IMR-90 (cell line): ENCODE results near the gene BRD8. TPM values are rescaled to one million over a fixed set of nuclear protein-coding genes. Genes with fewer than 3 reads are reported as not detected.

Experiments
- ATAC-seq: fragments of 200-7000 bp; cut with Tn5 transposase; 2 replicates; pipeline ENCODE4 v1.9.1; 2020; ENCODE audit warnings: low read depth, mild to moderate bottlenecking, moderate library complexity
- BruUV-seq: library from RNA; stranded (reverse); fragments of 400-500 nt; replicated peaks from 2 replicates; lab custom pipeline; 2021; lab: Mats Ljungman, UMichigan
- CTCF ChIA-PET: fragments of 300-600 bp; formaldehyde crosslinking; extraction: SDS; loops from one replicate; lab custom pipeline; 2021; ENCODE audit warnings: antibody characterized with exemption; lab: Yijun Ruan, JAX
- POLR2A ChIA-PET: fragments of 300-600 bp; sonication (Branson Sonifier 250); formaldehyde crosslinking; loops from one replicate; lab custom pipeline; 2022; ENCODE audit warnings: antibody characterized with exemption; ENCODE audit not compliant: unreplicated experiment; lab: Charles Lee
- DNase-seq: peaks from one replicate; pipeline ENCODE4 v3.0.0; 2013
- H2AFZ ChIP-seq: replicated peaks from 2 replicates; pipeline ENCODE3; 2013; ENCODE audit warnings: low read length, mild to moderate bottlenecking; ENCODE audit not compliant: poor library complexity
- H2AK5ac ChIP-seq: 2 replicates; pipeline ENCODE4 v1.6.1; 2013; ENCODE audit warnings: low read depth, low read length, inconsistent platforms
- H2AK9ac ChIP-seq: replicated peaks from 2 replicates; pipeline ENCODE3; 2013; ENCODE audit warnings: mild to moderate bottlenecking, low read depth, low read length, moderate library complexity; ENCODE audit not compliant: poor library complexity
- H2BK120ac ChIP-seq: 2 replicates; pipeline ENCODE4 v1.6.1; 2013; ENCODE audit warnings: low read depth, low read length, inconsistent platforms
- H2BK15ac ChIP-seq: 3 replicates; pipeline ENCODE4 v1.6.1; 2013; ENCODE audit warnings: low read depth, low read length, inconsistent platforms
- H2BK20ac ChIP-seq: 2 replicates; pipeline ENCODE4 v1.6.1; 2013; ENCODE audit warnings: low read depth, mild to moderate bottlenecking, inconsistent platforms, low read length, moderate library complexity
- H2BK5ac ChIP-seq: 2 replicates; pipeline ENCODE4 v1.6.1; 2013; ENCODE audit warnings: mild to moderate bottlenecking, low read depth, low read length, inconsistent platforms; ENCODE audit not compliant: poor library complexity, severe bottlenecking
- H3K14ac ChIP-seq: replicated peaks from 2 replicates; pipeline ENCODE4 v1.6.1; 2013; ENCODE audit warnings: low read depth, low read length, inconsistent platforms
- H3K18ac ChIP-seq: 2 replicates; pipeline ENCODE4 v1.6.1; 2013; ENCODE audit warnings: low read depth, low read length, control low read depth
- H3K23ac ChIP-seq: 2 replicates; pipeline ENCODE4 v1.6.1; 2013; ENCODE audit warnings: low read depth, low read length, inconsistent platforms
- H3K27ac ChIP-seq: 2 replicates; pipeline ENCODE4 v1.5.1; 2013; ENCODE audit warnings: mild to moderate bottlenecking, control low read depth, low read length; ENCODE audit not compliant: insufficient read depth
- H3K27me3 ChIP-seq: 2 replicates; pipeline ENCODE4 v1.6.1; 2013; ENCODE audit warnings: low read length; ENCODE audit not compliant: control insufficient read depth, insufficient read depth
- H3K36me3 ChIP-seq: 2 replicates; pipeline ENCODE4 v1.6.1; 2013; ENCODE audit warnings: low read length, mixed read lengths; ENCODE audit not compliant: control insufficient read depth, insufficient read depth
- H3K4ac ChIP-seq: 2 replicates; pipeline ENCODE4 v1.6.1; 2013; ENCODE audit warnings: low read depth, low read length, inconsistent platforms
- H3K4me1 ChIP-seq: 2 replicates; pipeline ENCODE4 v1.6.1; 2013; ENCODE audit warnings: low read length, mixed read lengths; ENCODE audit not compliant: control insufficient read depth, insufficient read depth
- H3K4me2 ChIP-seq: 2 replicates; pipeline ENCODE4 v1.6.1; 2013; ENCODE audit warnings: low read depth, mild to moderate bottlenecking, control low read depth, low read length, moderate library complexity
- H3K4me3 ChIP-seq: 2 replicates; pipeline ENCODE4 v1.5.1; 2013; ENCODE audit warnings: low read depth, mild to moderate bottlenecking, control low read depth, low read length, moderate library complexity; ENCODE audit not compliant: insufficient read depth
- H3K56ac ChIP-seq: 2 replicates; pipeline ENCODE4 v1.6.1; 2013; ENCODE audit warnings: low read length, inconsistent platforms; ENCODE audit not compliant: insufficient read depth; ENCODE audit errors: extremely low read depth
- H3K79me1 ChIP-seq, 2 experiments: 2 replicates each; pipeline ENCODE4 v1.6.1; 2013; ENCODE audit warnings: low read length in 2 of 2, inconsistent platforms in 1 of 2, low read depth in 1 of 2
- H3K9ac ChIP-seq: 2 replicates; pipeline ENCODE4 v1.6.1; 2013; ENCODE audit warnings: low read depth, low read length, control low read depth
- H3K9me1 ChIP-seq: 2 replicates; pipeline ENCODE4 v1.6.1; 2013; ENCODE audit warnings: low read length, inconsistent platforms; ENCODE audit not compliant: insufficient read depth
- H3K9me3 ChIP-seq: 2 replicates; pipeline ENCODE4 v1.6.1; 2013; ENCODE audit warnings: low read length; ENCODE audit not compliant: control insufficient read depth, insufficient read depth
- H4K20me1 ChIP-seq: 2 replicates; pipeline ENCODE4 v1.6.1; 2013; ENCODE audit warnings: low read length, inconsistent platforms; ENCODE audit not compliant: insufficient read depth
- H4K5ac ChIP-seq: 2 replicates; pipeline ENCODE4 v1.6.1; 2013; ENCODE audit warnings: mild to moderate bottlenecking, low read depth, low read length, control low read depth
- H4K8ac ChIP-seq, 2 experiments: 2 replicates each; pipeline ENCODE4 v1.6.1; 2013; ENCODE audit warnings: low read depth in 2 of 2, low read length in 2 of 2, control low read depth in 1 of 2, inconsistent platforms in 1 of 2
- H4K91ac ChIP-seq: 2 replicates; pipeline ENCODE4 v1.6.1; 2013; ENCODE audit warnings: low read depth, low read length, inconsistent platforms; ENCODE audit not compliant: insufficient read depth
- BHLHE40 ChIP-seq: fragments of 150-350 bp; IDR thresholded peaks from 2 replicates; pipeline ENCODE4 v1.6.1; 2016; ENCODE audit warnings: mild to moderate bottlenecking, low read depth, low read length
- CEBPB ChIP-seq: IDR thresholded peaks from 2 replicates; pipeline ENCODE4 v1.6.1; 2012; ENCODE audit warnings: low read depth, low read length, improper control_type of control experiment
- CHD1 ChIP-seq: IDR thresholded peaks from 2 replicates; pipeline ENCODE4 v1.6.1; 2012; ENCODE audit warnings: low read depth, low read length, improper control_type of control experiment
- CTCF ChIP-seq: conservative IDR thresholded peaks from 2 replicates; pipeline ENCODE4 v1.5.1; 2012; ENCODE audit warnings: mild to moderate bottlenecking, low read depth, low read length, improper control_type of control experiment
- ELK1 ChIP-seq: fragments of 150-350 bp; IDR thresholded peaks from 2 replicates; pipeline ENCODE4 v1.6.1; 2016; ENCODE audit warnings: low read depth, mild to moderate bottlenecking, low read length, moderate library complexity, borderline replicate concordance
- FOS ChIP-seq: fragments of 150-350 bp; IDR thresholded peaks from 2 replicates; pipeline ENCODE4 v1.6.1; 2016; ENCODE audit warnings: low read depth, low read length
- MAFK ChIP-seq: IDR thresholded peaks from 2 replicates; pipeline ENCODE4 v1.6.1; 2012; ENCODE audit warnings: low read depth, low read length, improper control_type of control experiment
- MAZ ChIP-seq: IDR thresholded peaks from 2 replicates; pipeline ENCODE4 v1.6.1; 2012; ENCODE audit warnings: low read depth, mild to moderate bottlenecking, low read length, improper control_type of control experiment, moderate library complexity, borderline replicate concordance
- MXI1 ChIP-seq: IDR thresholded peaks from 2 replicates; pipeline ENCODE4 v1.6.1; 2012; ENCODE audit warnings: low read depth, mild to moderate bottlenecking, low read length, moderate library complexity, borderline replicate concordance
- NFE2L2 ChIP-seq: fragments of 150-350 bp; IDR thresholded peaks from 2 replicates; pipeline ENCODE4 v1.6.1; 2016; ENCODE audit warnings: low read depth, mild to moderate bottlenecking, low read length
- POLR2A ChIP-seq: IDR thresholded peaks from 2 replicates; pipeline ENCODE4 v1.6.1; 2012; ENCODE audit warnings: mild to moderate bottlenecking, low read depth, low read length
- RAD21 ChIP-seq: IDR thresholded peaks from 2 replicates; pipeline ENCODE4 v1.6.1; 2012; ENCODE audit warnings: low read length, improper control_type of control experiment
- RCOR1 ChIP-seq: IDR thresholded peaks from 2 replicates; pipeline ENCODE4 v1.6.1; 2012; ENCODE audit warnings: mild to moderate bottlenecking, low read length, improper control_type of control experiment; ENCODE audit not compliant: insufficient replicate concordance
- RFX5 ChIP-seq: IDR thresholded peaks from 2 replicates; pipeline ENCODE4 v1.8.0; 2012; ENCODE audit warnings: low read depth, mild to moderate bottlenecking, low read length, moderate library complexity
- SMC3 ChIP-seq: fragments of 150-350 bp; IDR thresholded peaks from 2 replicates; pipeline ENCODE4 v1.6.1; 2016; ENCODE audit warnings: low read depth, mild to moderate bottlenecking, antibody characterized with exemption, low read length, moderate library complexity
- USF2 ChIP-seq: fragments of 150-350 bp; IDR thresholded peaks from 2 replicates; pipeline ENCODE4 v1.6.1; 2017; ENCODE audit warnings: mild to moderate bottlenecking, antibody characterized with exemption, low read length, low read depth
- WGBS, 2 experiments: methylation state at CpG; one replicate each; pipeline versions ENCODE4 v1.1.5 to v1.1.7; 2013; ENCODE audit warnings: missing lambda C conversion rate in 2 of 2; ENCODE audit not compliant: insufficient read length in 1 of 2; ENCODE audit errors: extremely low coverage in 2 of 2; 5-methylcytosine and 5-hydroxymethylcytosine counted together
- dilution Hi-C: fragments of 300-500 bp; cut with HindIII; formaldehyde crosslinking; loops from one replicate; pipeline ENCODE4 v1.14.3; 2018; ENCODE audit warnings: low sequenced_read_pairs; ENCODE audit not compliant: unreplicated experiment
- in situ Hi-C: fragments of 300-500 bp; cut with MboI; formaldehyde crosslinking; loops from 3 replicates; pipeline ENCODE4 v1.14.3; 2019; ENCODE audit warnings: low sequenced_read_pairs, inconsistent platforms, mixed read lengths
- intact Hi-C: fragments of 100-400 bp; cut with micrococcal nuclease; formaldehyde crosslinking; loops from 2 replicates; pipeline ENCODE4 v1.10.0; 2022
- polyA plus RNA-seq, 3 experiments: library from polyadenylated mRNA; depleted of rRNA; stranded (reverse); fragments of >200 nt; gene quantifications; 2 replicates each; pipeline ENCODE4 v1.2.3, GENCODE V29; 2012; ENCODE audit warnings: low replicate concordance in 1 of 3
- total RNA-seq: library from RNA; depleted of rRNA; stranded (reverse); fragments of >200 nt; gene quantifications from 2 replicates; pipeline ENCODE4 v1.2.3, GENCODE V29; 2012

The BRD8 gene
- total and polyA plus RNA-seq, 2 of the 4 experiments (the other 2 are of a cell fraction) = 36.9 to 43.6 TPM

- Histone ChIP-seq H2BK15ac (no peak overlapping the region), H3K4me2 (no peak overlapping the region)
- POLR2A ChIA-PET = no interaction called here
These were observed 2.4 kb upstream of the BRD8 start for GRCh38 chr5:138180841-138181240.

More at GRCh38 chr5:138180841-138181240, 2.4 kb upstream of the BRD8 start:
- H2AK9ac ChIP-seq = no peak overlapping the region
- H4K5ac ChIP-seq = no peak overlapping the region
- no peak overlapping the region for H4K91ac ChIP-seq
- no peak overlapping the region for H2BK120ac ChIP-seq
- H3K4me1 ChIP-seq = no peaks in the 10 kb centered on the region
- CTCF ChIA-PET = no interaction called here
- DNase-seq (no peak), ATAC-seq (no peak)
- H3K9ac ChIP-seq = no peak overlapping the region
- peaks cover 23% of the 10 kb centered on the region for H3K36me3 ChIP-seq
- no peak overlapping the region for H3K23ac ChIP-seq
- no peak overlapping the region for H4K8ac ChIP-seq
- intact Hi-C loops (loop anchor here (1.0 kb wide), 1 partner anchor 102 kb away; no protein-coding TSS in a partner anchor), in situ Hi-C loops (loop anchor here (10.0 kb wide), 1 partner anchor 234 kb away; no protein-coding TSS in a partner anchor), dilution Hi-C loops (no loop called here)
- H2AK5ac ChIP-seq = no peak overlapping the region
- no peak overlapping the region for H3K14ac ChIP-seq
- 100% methylated on average over 3 of the region's 5 CpGs; no CpG with 5 or more reads in 1 of the 2 experiments for WGBS, 2 experiments
- H2AFZ ChIP-seq = no peak overlapping the region
- peaks cover 23 to 36% of the 10 kb centered on the region in 2 experiments for H3K79me1 ChIP-seq
- H2BK5ac ChIP-seq = no peak overlapping the region
- no peak overlapping the region for H3K18ac ChIP-seq
- H4K20me1 ChIP-seq = 0 out of 2 replicates have a peak, but pooled peaks cover 4% of the 10 kb centered on the region
- H3K4me3 ChIP-seq = no peak overlapping the region
- no peaks in the 10 kb centered on the region for H3K9me3 ChIP-seq
- no peak overlapping the region for H3K56ac ChIP-seq
- H3K4ac ChIP-seq = no peak overlapping the region
- no TSS peak for BruUV-seq
- no peaks in the 10 kb centered on the region; the same call in 1 of the 2 replicates for H3K9me1 ChIP-seq
- no peak overlapping the region for H2BK20ac ChIP-seq
- no peak overlapping the region for H3K27ac ChIP-seq
- TF ChIP-seq BHLHE40 (no peak), POLR2A (no peak), SMC3 (no peak), CEBPB (no peak), ELK1 (no peak), NFE2L2 (no peak), MAZ (no peak), CHD1 (no peak), FOS (no peak), MAFK (no peak), RFX5 (no peak), USF2 (no peak), RAD21 (no peak), CTCF (no peak), MXI1 (no peak), RCOR1 (no peak)
- H3K27me3 ChIP-seq = no peaks in the 10 kb centered on the region
